Measurements from ENCODE around the gene SLC9A6. TPM values are rescaled to one million over a fixed set of nuclear protein-coding genes. Genes with fewer than 3 reads are reported as not detected.

Gene SLC9A6
- total RNA-seq, 2 experiments from 2014 or later: 9.7 to 10.0 TPM

- Mint-ChIP-seq H3K9me3 (no peaks in the 10 kb centered on the region), H3K4me3 (no peak overlapping the region), H3K36me3 (ENCODE audit: low read depth) (peaks cover 4% of the 10 kb centered on the region), H3K27me3 (ENCODE audit: low read depth) (no peaks in the 10 kb centered on the region), H3K4me1 (ENCODE audit: low read depth) (no peaks in the 10 kb centered on the region), H3K27ac (no peak overlapping the region)
- intact Hi-C loops (cut with micrococcal nuclease): no loop called here
- CTCF ChIA-PET: interaction anchor here (0.6 to 3.6 kb wide), 3 partner anchors 61 to 238 kb away, joined by 6 to 58 read pairs (median 32); no protein-coding TSS in a partner anchor
- no peak for DNase-seq
Measured at GRCh38 chrX:136030303-136031191, 45.3 kb downstream of the SLC9A6 start.

GRCh38 chrX:136031626-136032025, 46.4 kb downstream of the SLC9A6 start:
- H3K9me3 Mint-ChIP-seq: no peaks in the 10 kb centered on the region
- H3K4me3 Mint-ChIP-seq: no peak overlapping the region
- DNase-seq: no peak
- no peaks in the 10 kb centered on the region for H3K27me3 Mint-ChIP-seq (ENCODE audit: low read depth)
- intact Hi-C loops (cut with micrococcal nuclease): no loop called here
- H3K36me3 Mint-ChIP-seq (ENCODE audit: low read depth): peaks cover 4% of the 10 kb centered on the region
- CTCF ChIA-PET: interaction anchor here (1.3 kb wide), 1 partner anchor 131 kb away, joined by 3 read pairs; no protein-coding TSS in a partner anchor
- no peak overlapping the region for H3K27ac Mint-ChIP-seq
- no peaks in the 10 kb centered on the region for H3K4me1 Mint-ChIP-seq (ENCODE audit: low read depth)

GRCh38 chrX:136032370-136032769, 47.1 kb downstream of the SLC9A6 start:
- Mint-ChIP-seq H3K4me1 (ENCODE audit: low read depth) (no peaks in the 10 kb centered on the region), H3K36me3 (ENCODE audit: low read depth) (peaks cover 4% of the 10 kb centered on the region), H3K4me3 (no peak overlapping the region), H3K27ac (no peak overlapping the region), H3K9me3 (no peaks in the 10 kb centered on the region), H3K27me3 (ENCODE audit: low read depth) (no peaks in the 10 kb centered on the region)
- no peak for DNase-seq
- intact Hi-C loops (cut with micrococcal nuclease): no loop called here
- CTCF ChIA-PET: interaction anchor here (1.3 to 1.5 kb wide), 2 partner anchors 130 to 131 kb away, joined by 3 to 4 read pairs; no protein-coding TSS in a partner anchor

GRCh38 chrX:136034668-136035067, 49.4 kb downstream of the SLC9A6 start:
- peaks cover 4% of the 10 kb centered on the region for H3K36me3 Mint-ChIP-seq (ENCODE audit: low read depth)
- CTCF ChIA-PET: interaction anchor here (1.2 kb wide), 1 partner anchor 128 kb away, joined by 3 read pairs; no protein-coding TSS in a partner anchor
- no peak overlapping the region for H3K4me3 Mint-ChIP-seq
- H3K27ac Mint-ChIP-seq: no peak overlapping the region
- DNase-seq: no peak
- no peaks in the 10 kb centered on the region for H3K4me1 Mint-ChIP-seq (ENCODE audit: low read depth)
- no peaks in the 10 kb centered on the region for H3K27me3 Mint-ChIP-seq (ENCODE audit: low read depth)
- no peaks in the 10 kb centered on the region for H3K9me3 Mint-ChIP-seq
- intact Hi-C loops (cut with micrococcal nuclease): no loop called here

- no peak overlapping the region for H3K4me3 Mint-ChIP-seq
- H3K36me3 Mint-ChIP-seq (ENCODE audit: low read depth): peaks cover 2% of the 10 kb centered on the region
- CTCF ChIA-PET: interaction anchor here (1.2 kb wide), 1 partner anchor 127 kb away, joined by 3 read pairs; no protein-coding TSS in a partner anchor
- H3K4me1 Mint-ChIP-seq (ENCODE audit: low read depth): no peaks in the 10 kb centered on the region
- no peaks in the 10 kb centered on the region for H3K27me3 Mint-ChIP-seq (ENCODE audit: low read depth)
- no peak for DNase-seq
- intact Hi-C loops (cut with micrococcal nuclease): no loop called here
- H3K9me3 Mint-ChIP-seq: no peaks in the 10 kb centered on the region
- no peak overlapping the region for H3K27ac Mint-ChIP-seq
Measured at GRCh38 chrX:136035663-136036062, 50.4 kb downstream of the SLC9A6 start.

GRCh38 chrX:136039485-136039884, 54.2 kb downstream of the SLC9A6 start:
- Mint-ChIP-seq H3K9me3 (no peaks in the 10 kb centered on the region), H3K4me3 (no peak overlapping the region), H3K36me3 (ENCODE audit: low read depth) (peaks cover 3% of the 10 kb centered on the region), H3K4me1 (ENCODE audit: low read depth) (no peaks in the 10 kb centered on the region), H3K27me3 (ENCODE audit: low read depth) (no peaks in the 10 kb centered on the region), H3K27ac (no peak overlapping the region)
- no peak for DNase-seq
- CTCF ChIA-PET: interaction anchor here (1.8 kb wide), 1 partner anchor 11 kb away, joined by 6 read pairs; no protein-coding TSS in a partner anchor
- intact Hi-C loops (cut with micrococcal nuclease): no loop called here

- CTCF ChIA-PET: interaction anchor here (1.8 kb wide), 1 partner anchor 12 kb away, joined by 6 read pairs; no protein-coding TSS in a partner anchor
- no peak for DNase-seq
- peaks cover 3% of the 10 kb centered on the region for H3K36me3 Mint-ChIP-seq (ENCODE audit: low read depth)
- no peaks in the 10 kb centered on the region for H3K27me3 Mint-ChIP-seq (ENCODE audit: low read depth)
- intact Hi-C loops (cut with micrococcal nuclease): no loop called here
- no peaks in the 10 kb centered on the region for H3K4me1 Mint-ChIP-seq (ENCODE audit: low read depth)
- no peaks in the 10 kb centered on the region for H3K9me3 Mint-ChIP-seq
- H3K27ac Mint-ChIP-seq: no peak overlapping the region
- no peak overlapping the region for H3K4me3 Mint-ChIP-seq
Measured at GRCh38 chrX:136039968-136040367, 54.7 kb downstream of the SLC9A6 start.

GRCh38 chrX:136041254-136041812, 56.1 kb downstream of the SLC9A6 start:
- H3K36me3 Mint-ChIP-seq (ENCODE audit: low read depth): peaks cover 3% of the 10 kb centered on the region
- no peak overlapping the region for H3K27ac Mint-ChIP-seq
- intact Hi-C loops (cut with micrococcal nuclease): no loop called here
- H3K4me3 Mint-ChIP-seq: no peak overlapping the region
- no peaks in the 10 kb centered on the region for H3K4me1 Mint-ChIP-seq (ENCODE audit: low read depth)
- no peaks in the 10 kb centered on the region for H3K27me3 Mint-ChIP-seq (ENCODE audit: low read depth)
- H3K9me3 Mint-ChIP-seq: no peaks in the 10 kb centered on the region
- no peak for DNase-seq
- CTCF ChIA-PET: interaction anchor here (0.6 kb wide), 1 partner anchor 67 kb away, joined by 3 read pairs; the partner anchor contains the start of gene MMGT1

- CTCF ChIA-PET: no interaction called here
- intact Hi-C loops (cut with micrococcal nuclease): no loop called here
Measured at GRCh38 chrX:136045008-136045407, 59.8 kb downstream of the SLC9A6 start.

GRCh38 chrX:136046295-136047015, 61.2 kb downstream of the SLC9A6 start:
- intact Hi-C loops (cut with micrococcal nuclease): no loop called here
- CTCF ChIA-PET: no interaction called here
- no peaks in the 10 kb centered on the region for H3K9me3 Mint-ChIP-seq

More at GRCh38 chrX:136045008-136045407, 59.8 kb downstream of the SLC9A6 start:
- no peak overlapping the region for H3K4me3 Mint-ChIP-seq
- DNase-seq: no peak
- H3K36me3 Mint-ChIP-seq (ENCODE audit: low read depth): peaks cover 3% of the 10 kb centered on the region
- H3K27ac Mint-ChIP-seq: no peak overlapping the region
- no peaks in the 10 kb centered on the region for H3K27me3 Mint-ChIP-seq (ENCODE audit: low read depth)
- H3K9me3 Mint-ChIP-seq: no peaks in the 10 kb centered on the region
- no peaks in the 10 kb centered on the region for H3K4me1 Mint-ChIP-seq (ENCODE audit: low read depth)

GRCh38 chrX:136047016-136047642, 61.9 kb downstream of the SLC9A6 start:
- DNase-seq: no peak
- intact Hi-C loops (cut with micrococcal nuclease): no loop called here
- Mint-ChIP-seq H3K36me3 (ENCODE audit: low read depth) (peaks cover 3% of the 10 kb centered on the region), H3K4me3 (no peak overlapping the region), H3K9me3 (no peaks in the 10 kb centered on the region), H3K27ac (no peak overlapping the region), H3K27me3 (ENCODE audit: low read depth) (no peaks in the 10 kb centered on the region), H3K4me1 (ENCODE audit: low read depth) (no peaks in the 10 kb centered on the region)
- CTCF ChIA-PET: no interaction called here

More at GRCh38 chrX:136046295-136047015, 61.2 kb downstream of the SLC9A6 start:
- no peak for DNase-seq
- Mint-ChIP-seq H3K27me3 (ENCODE audit: low read depth) (no peaks in the 10 kb centered on the region), H3K4me1 (ENCODE audit: low read depth) (no peaks in the 10 kb centered on the region), H3K27ac (no peak overlapping the region), H3K4me3 (no peak overlapping the region), H3K36me3 (ENCODE audit: low read depth) (peaks cover 3% of the 10 kb centered on the region)

GRCh38 chrX:136047969-136048368, 62.7 kb downstream of the SLC9A6 start:
- Mint-ChIP-seq H3K9me3 (no peaks in the 10 kb centered on the region), H3K36me3 (ENCODE audit: low read depth) (peaks cover 3% of the 10 kb centered on the region), H3K27me3 (ENCODE audit: low read depth) (no peaks in the 10 kb centered on the region), H3K4me1 (ENCODE audit: low read depth) (no peaks in the 10 kb centered on the region), H3K27ac (no peak overlapping the region), H3K4me3 (no peak overlapping the region)
- intact Hi-C loops (cut with micrococcal nuclease): no loop called here
- CTCF ChIA-PET: no interaction called here
- DNase-seq: no peak
